KMS-11 (cell line): Measurements from ENCODE around the gene TEAD1.

Experiments used
- H2AFZ ChIP-seq: fragments of 200-600 bp; sonication (generic); 2 replicates; pipeline ENCODE4 v1.6.1; 2016; ENCODE audit warnings: antibody characterized with exemption, mixed run types, low read depth
- H3K27ac ChIP-seq: fragments of 200-600 bp; sonication (generic); 2 replicates; pipeline ENCODE4 v1.6.1; 2016; ENCODE audit warnings: mild to moderate bottlenecking, mixed run types
- H3K27me3 ChIP-seq: fragments of 200-600 bp; sonication (generic); 2 replicates; pipeline ENCODE4 v1.6.1; 2017; ENCODE audit warnings: mild to moderate bottlenecking, low read depth, mixed run types, moderate library complexity; ENCODE audit not compliant: insufficient read depth
- H3K36me3 ChIP-seq: fragments of 200-600 bp; sonication (generic); 2 replicates; pipeline ENCODE4 v1.6.1; 2017; ENCODE audit warnings: mild to moderate bottlenecking, mixed run types; ENCODE audit not compliant: insufficient read depth
- H3K4me1 ChIP-seq: fragments of 200-600 bp; sonication (generic); 2 replicates; pipeline ENCODE4 v1.6.1; 2016; ENCODE audit warnings: mild to moderate bottlenecking, low read depth, mixed run types; ENCODE audit not compliant: poor library complexity, severe bottlenecking
- H3K4me2 ChIP-seq: fragments of 200-600 bp; sonication (generic); 2 replicates; pipeline ENCODE4 v1.7.0; 2016; ENCODE audit warnings: mild to moderate bottlenecking, mixed run types
- H3K4me3 ChIP-seq: fragments of 200-600 bp; sonication (generic); IDR thresholded peaks from 2 replicates; pipeline ENCODE4 v1.6.1; 2017; ENCODE audit warnings: low read depth, low read length, mixed read lengths; ENCODE audit not compliant: insufficient read depth
- H3K79me2 ChIP-seq: fragments of 200-600 bp; sonication (generic); 2 replicates; pipeline ENCODE4 v1.6.1; 2016; ENCODE audit warnings: low read depth, mixed run types; ENCODE audit not compliant: insufficient read depth
- H3K9ac ChIP-seq: fragments of 200-600 bp; sonication (generic); 2 replicates; pipeline ENCODE4 v1.6.1; 2016; ENCODE audit warnings: mild to moderate bottlenecking, mixed run types
- H4K20me1 ChIP-seq: fragments of 200-600 bp; sonication (generic); 2 replicates; pipeline ENCODE4 v1.6.1; 2016; ENCODE audit warnings: mild to moderate bottlenecking, mixed run types; ENCODE audit not compliant: insufficient read depth
- CTCF ChIP-seq: fragments of 200-600 bp; sonication (generic); conservative IDR thresholded peaks from 2 replicates; pipeline ENCODE4 v1.6.1; 2017; ENCODE audit warnings: low read depth, mild to moderate bottlenecking, antibody characterized with exemption, low read length, moderate library complexity, mixed read lengths

The TEAD1 gene

GRCh38 chr11:12794576-12795230 lies 120.5 kb downstream of the TEAD1 start:
- no peak for TF ChIP-seq CTCF
- Histone ChIP-seq H3K36me3 (no peaks in the 10 kb centered on the region), H3K27ac (no peak overlapping the region), H4K20me1 (no peaks in the 10 kb centered on the region), H3K4me1 (peaks cover 34% of the 10 kb centered on the region), H2AFZ (no peak overlapping the region), H3K79me2 (peaks cover 1% of the 10 kb centered on the region; the same call in 1 of the 2 replicates), H3K27me3 (no peaks in the 10 kb centered on the region), H3K9ac (no peak overlapping the region), H3K4me2 (no peak overlapping the region), H3K4me3 (no peak overlapping the region)

- H3K4me3 ChIP-seq: no peak overlapping the region
- H3K27me3 ChIP-seq: no peaks in the 10 kb centered on the region
- no peaks in the 10 kb centered on the region for H4K20me1 ChIP-seq
- H3K4me2 ChIP-seq: no peak overlapping the region
- no peak overlapping the region for H3K27ac ChIP-seq
- no peak overlapping the region for H2AFZ ChIP-seq
- no peaks in the 10 kb centered on the region for H3K36me3 ChIP-seq
- H3K9ac ChIP-seq: no peak overlapping the region
- H3K4me1 ChIP-seq: peaks cover 50% of the 10 kb centered on the region
- H3K79me2 ChIP-seq: peaks cover 25% of the 10 kb centered on the region; the same call in 1 of the 2 replicates
- no peak for TF ChIP-seq CTCF
Observed at GRCh38 chr11:12797996-12798395, 123.8 kb downstream of the TEAD1 start.

- no peak for TF ChIP-seq CTCF
- Histone ChIP-seq H3K27ac (no peak overlapping the region), H3K9ac (no peak overlapping the region), H3K79me2 (peaks cover 28% of the 10 kb centered on the region; the same call in 1 of the 2 replicates), H3K4me1 (peaks cover 56% of the 10 kb centered on the region), H3K4me3 (no peak overlapping the region), H3K4me2 (no peak overlapping the region), H4K20me1 (no peaks in the 10 kb centered on the region), H3K36me3 (no peaks in the 10 kb centered on the region), H2AFZ (no peak overlapping the region), H3K27me3 (no peaks in the 10 kb centered on the region)
Observed at GRCh38 chr11:12798609-12799011, 124.4 kb downstream of the TEAD1 start.

- Histone ChIP-seq H3K4me3 (no peak overlapping the region), H3K27ac (no peak overlapping the region), H3K4me2 (no peak overlapping the region), H4K20me1 (no peaks in the 10 kb centered on the region), H3K79me2 (peaks cover 32% of the 10 kb centered on the region; the same call in 1 of the 2 replicates), H3K27me3 (no peaks in the 10 kb centered on the region), H3K36me3 (no peaks in the 10 kb centered on the region), H2AFZ (no peak overlapping the region), H3K9ac (no peak overlapping the region), H3K4me1 (peaks cover 61% of the 10 kb centered on the region)
- no peak for TF ChIP-seq CTCF
Observed at GRCh38 chr11:12799334-12799835, 125.2 kb downstream of the TEAD1 start.
